HEK293 (cell line): ENCODE results near the gene KDM6A.
A peak's percentile ranks its signal among the peaks of the same experiment; 100 is the strongest.

Experiments used
- BCL11B ChIP-seq: fragments of 450-650 bp; formaldehyde crosslinking; IDR thresholded peaks from 2 replicates; pipeline ENCODE4 v1.5.1; 2016; ENCODE audit warnings: low read depth, missing biosample characterization, missing genetic modification characterization
- FEZF1 ChIP-seq: fragments of 450-650 bp; formaldehyde crosslinking; IDR thresholded peaks from 2 replicates; pipeline ENCODE4 v1.5.1; 2016; ENCODE audit warnings: missing biosample characterization, missing genetic modification characterization
- GLIS2 ChIP-seq: fragments of 450-650 bp; formaldehyde crosslinking; IDR thresholded peaks from 2 replicates; pipeline ENCODE4 v1.5.1; 2016; ENCODE audit warnings: missing biosample characterization, missing genetic modification characterization
- HOXC10 ChIP-seq: sonication (generic); formaldehyde crosslinking; IDR thresholded peaks from 2 replicates; pipeline ENCODE4 v1.8.1; 2023; ENCODE audit warnings: mild to moderate bottlenecking, missing genetic modification reagents
- RBAK ChIP-seq: fragments of 450-650 bp; formaldehyde crosslinking; IDR thresholded peaks from 2 replicates; pipeline ENCODE4 v1.5.1; 2016; ENCODE audit warnings: missing biosample characterization, missing genetic modification characterization
- SALL2 ChIP-seq: fragments of 450-650 bp; formaldehyde crosslinking; IDR thresholded peaks from 2 replicates; pipeline ENCODE4 v1.5.0; 2017; ENCODE audit warnings: missing biosample characterization, mild to moderate bottlenecking, missing genetic modification characterization, borderline replicate concordance
- SP7 ChIP-seq: fragments of 450-650 bp; formaldehyde crosslinking; IDR thresholded peaks from 2 replicates; pipeline ENCODE4 v1.5.1; 2016; ENCODE audit warnings: missing biosample characterization, missing genetic modification characterization
- TSHZ1 ChIP-seq: fragments of 450-650 bp; formaldehyde crosslinking; IDR thresholded peaks from 2 replicates; pipeline ENCODE4 v1.5.1; 2016; ENCODE audit warnings: missing biosample characterization, missing genetic modification characterization, borderline replicate concordance
- YY1 ChIP-seq: fragments of 450-650 bp; formaldehyde crosslinking; IDR thresholded peaks from 2 replicates; pipeline ENCODE4 v1.5.1; 2018; ENCODE audit warnings: missing biosample characterization, missing genetic modification characterization
- ZFP41 ChIP-seq: fragments of 450-650 bp; formaldehyde crosslinking; IDR thresholded peaks from 2 replicates; pipeline ENCODE4 v1.5.1; 2016; ENCODE audit warnings: missing biosample characterization, missing genetic modification characterization, borderline replicate concordance
- ZIC2 ChIP-seq: fragments of 450-650 bp; formaldehyde crosslinking; IDR thresholded peaks from 2 replicates; pipeline ENCODE4 v1.5.1; 2016; ENCODE audit warnings: missing biosample characterization, missing genetic modification characterization
- ZNF10 ChIP-seq: fragments of 450-650 bp; formaldehyde crosslinking; IDR thresholded peaks from 2 replicates; pipeline ENCODE4 v1.5.1; 2017; ENCODE audit warnings: missing biosample characterization, missing genetic modification characterization
- ZNF112 ChIP-seq: fragments of 450-650 bp; formaldehyde crosslinking; IDR thresholded peaks from 2 replicates; pipeline ENCODE4 v1.5.0; 2017; ENCODE audit warnings: missing biosample characterization, missing genetic modification characterization
- ZNF16 ChIP-seq: fragments of 450-650 bp; formaldehyde crosslinking; IDR thresholded peaks from 2 replicates; pipeline ENCODE4 v1.5.1; 2016; ENCODE audit warnings: low read depth, missing biosample characterization, missing genetic modification characterization
- ZNF221 ChIP-seq: fragments of 450-650 bp; formaldehyde crosslinking; IDR thresholded peaks from 2 replicates; pipeline ENCODE4 v1.5.1; 2017; ENCODE audit warnings: missing biosample characterization, missing genetic modification characterization, borderline replicate concordance
- ZNF280D ChIP-seq: fragments of 450-650 bp; formaldehyde crosslinking; IDR thresholded peaks from 2 replicates; pipeline ENCODE4 v1.5.1; 2016; ENCODE audit warnings: missing biosample characterization, missing genetic modification characterization
- ZNF341 ChIP-seq: fragments of 450-650 bp; formaldehyde crosslinking; IDR thresholded peaks from 2 replicates; pipeline ENCODE4; 2016; ENCODE audit warnings: low read depth, missing biosample characterization, missing genetic modification characterization
- ZNF426 ChIP-seq: fragments of 450-650 bp; formaldehyde crosslinking; IDR thresholded peaks from 2 replicates; pipeline ENCODE4 v1.5.1; 2017; ENCODE audit warnings: missing biosample characterization, missing genetic modification characterization, mild to moderate bottlenecking, inconsistent platforms, moderate library complexity
- ZNF501 ChIP-seq: fragments of 450-650 bp; formaldehyde crosslinking; IDR thresholded peaks from 2 replicates; pipeline ENCODE4 v1.5.1; 2016; ENCODE audit warnings: missing biosample characterization, missing genetic modification characterization
- ZNF544 ChIP-seq: fragments of 450-650 bp; formaldehyde crosslinking; IDR thresholded peaks from 2 replicates; pipeline ENCODE4 v1.5.0; 2017; ENCODE audit warnings: missing biosample characterization, missing genetic modification characterization
- ZNF560 ChIP-seq: fragments of 450-650 bp; formaldehyde crosslinking; IDR thresholded peaks from 2 replicates; pipeline ENCODE4 v1.5.1; 2017; ENCODE audit warnings: missing biosample characterization, missing genetic modification characterization, borderline replicate concordance
- ZNF600 ChIP-seq: fragments of 450-650 bp; formaldehyde crosslinking; IDR thresholded peaks from 2 replicates; pipeline ENCODE4 v1.5.1; 2016; ENCODE audit warnings: missing biosample characterization, missing genetic modification characterization
- ZNF660 ChIP-seq: fragments of 450-650 bp; IDR thresholded peaks from 2 replicates; pipeline ENCODE4 v1.5.1; 2018; ENCODE audit warnings: missing biosample characterization, mild to moderate bottlenecking, missing genetic modification characterization
- ZNF701 ChIP-seq: fragments of 450-650 bp; formaldehyde crosslinking; IDR thresholded peaks from 2 replicates; pipeline ENCODE4 v1.5.1; 2016; ENCODE audit warnings: missing biosample characterization, missing genetic modification characterization
- ZNF777 ChIP-seq: fragments of 450-650 bp; formaldehyde crosslinking; IDR thresholded peaks from 2 replicates; pipeline ENCODE4 v1.5.1; 2017; ENCODE audit warnings: missing biosample characterization, missing genetic modification characterization, borderline replicate concordance
- ZNF843 ChIP-seq: fragments of 450-650 bp; formaldehyde crosslinking; IDR thresholded peaks from 2 replicates; pipeline ENCODE4 v1.5.1; 2016; ENCODE audit warnings: missing biosample characterization, missing genetic modification characterization
- ZSCAN30 ChIP-seq: fragments of 450-650 bp; IDR thresholded peaks from 2 replicates; pipeline ENCODE4 v1.5.1; 2018; ENCODE audit warnings: missing biosample characterization, mild to moderate bottlenecking, missing genetic modification characterization, moderate library complexity
- TF ChIP-seq, protein P1 (sequence below): fragments of 450-650 bp; formaldehyde crosslinking; IDR thresholded peaks from 2 replicates; pipeline ENCODE4 v1.5.1; 2017; ENCODE audit warnings: missing biosample characterization, missing genetic modification characterization
- TF ChIP-seq, protein P2 (sequence below): fragments of 450-650 bp; formaldehyde crosslinking; IDR thresholded peaks from 2 replicates; pipeline ENCODE4 v1.5.1; 2016; ENCODE audit warnings: missing biosample characterization, missing genetic modification characterization
- TF ChIP-seq, protein P3 (sequence below): fragments of 450-650 bp; formaldehyde crosslinking; IDR thresholded peaks from 2 replicates; pipeline ENCODE4 v1.5.1; 2017; ENCODE audit warnings: missing biosample characterization, mild to moderate bottlenecking, missing genetic modification characterization, moderate library complexity

Gene KDM6A

DNA sequence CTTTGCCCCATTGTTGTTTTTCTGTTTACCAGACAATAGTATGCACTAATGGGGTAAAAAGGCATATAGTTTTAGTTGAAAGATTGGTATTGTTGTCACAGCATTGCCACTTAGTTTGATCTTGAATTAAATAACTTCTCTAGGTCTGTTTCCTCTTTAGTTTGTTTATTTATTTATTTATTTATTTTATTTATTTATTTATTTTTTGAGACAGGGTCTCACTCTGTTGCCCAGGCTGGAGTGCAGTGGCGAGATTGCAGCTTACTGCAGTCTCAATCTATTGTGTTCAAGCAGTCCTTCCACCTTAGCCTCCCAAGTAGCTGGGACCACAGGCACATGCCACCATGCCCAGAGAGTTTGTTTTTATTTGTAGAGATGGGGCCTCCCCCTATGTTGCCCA lies 138.6 kb downstream of the KDM6A start (continued):
- TF ChIP-seq TSHZ1 (tag by site-specific recombination) (no peak; the same call in 1 of the 2 replicates), ZNF280D (tag by site-specific recombination) (no peak), FEZF1 (tag by site-specific recombination) (no peak; the same call in 1 of the 2 replicates), HOXC10 (CRISPR knock-in tag) (no peak), YY1 (no peak), ZNF777 (tag by site-specific recombination) (no peak), ZFP41 (tag by site-specific recombination) (no peak), ZNF10 (tag by site-specific recombination) (no peak), SALL2 (tag by site-specific recombination) (no peak), ZNF660 (no peak), RBAK (tag by site-specific recombination) (peak; percentile 83), ZSCAN30 (no peak), ZNF600 (tag by site-specific recombination) (no peak), ZNF221 (no peak), ZNF560 (tag by site-specific recombination) (peak; percentile 88; the same call in 1 of the 2 replicates), ZNF843 (tag by site-specific recombination) (no peak), ZIC2 (tag by site-specific recombination) (no peak), ZNF16 (tag by site-specific recombination) (no peak; the same call in 1 of the 2 replicates), ZNF341 (tag by site-specific recombination) (peak; percentile 34; the same call in 1 of the 2 replicates), ZNF501 (tag by site-specific recombination) (peak; percentile 88), SP7 (tag by site-specific recombination) (no peak), BCL11B (tag by site-specific recombination) (no peak), ZNF112 (tag by site-specific recombination) (no peak), ZNF426 (peak; percentile 96), ZNF701 (tag by site-specific recombination) (no peak), ZNF544 (tag by site-specific recombination) (no peak), GLIS2 (tag by site-specific recombination) (no peak)
- TF ChIP-seq, protein P1, sequence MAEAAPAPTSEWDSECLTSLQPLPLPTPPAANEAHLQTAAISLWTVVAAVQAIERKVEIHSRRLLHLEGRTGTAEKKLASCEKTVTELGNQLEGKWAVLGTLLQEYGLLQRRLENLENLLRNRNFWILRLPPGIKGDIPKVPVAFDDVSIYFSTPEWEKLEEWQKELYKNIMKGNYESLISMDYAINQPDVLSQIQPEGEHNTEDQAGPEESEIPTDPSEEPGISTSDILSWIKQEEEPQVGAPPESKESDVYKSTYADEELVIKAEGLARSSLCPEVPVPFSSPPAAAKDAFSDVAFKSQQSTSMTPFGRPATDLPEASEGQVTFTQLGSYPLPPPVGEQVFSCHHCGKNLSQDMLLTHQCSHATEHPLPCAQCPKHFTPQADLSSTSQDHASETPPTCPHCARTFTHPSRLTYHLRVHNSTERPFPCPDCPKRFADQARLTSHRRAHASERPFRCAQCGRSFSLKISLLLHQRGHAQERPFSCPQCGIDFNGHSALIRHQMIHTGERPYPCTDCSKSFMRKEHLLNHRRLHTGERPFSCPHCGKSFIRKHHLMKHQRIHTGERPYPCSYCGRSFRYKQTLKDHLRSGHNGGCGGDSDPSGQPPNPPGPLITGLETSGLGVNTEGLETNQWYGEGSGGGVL (tag by site-specific recombination): no peak
- TF ChIP-seq, protein P2, sequence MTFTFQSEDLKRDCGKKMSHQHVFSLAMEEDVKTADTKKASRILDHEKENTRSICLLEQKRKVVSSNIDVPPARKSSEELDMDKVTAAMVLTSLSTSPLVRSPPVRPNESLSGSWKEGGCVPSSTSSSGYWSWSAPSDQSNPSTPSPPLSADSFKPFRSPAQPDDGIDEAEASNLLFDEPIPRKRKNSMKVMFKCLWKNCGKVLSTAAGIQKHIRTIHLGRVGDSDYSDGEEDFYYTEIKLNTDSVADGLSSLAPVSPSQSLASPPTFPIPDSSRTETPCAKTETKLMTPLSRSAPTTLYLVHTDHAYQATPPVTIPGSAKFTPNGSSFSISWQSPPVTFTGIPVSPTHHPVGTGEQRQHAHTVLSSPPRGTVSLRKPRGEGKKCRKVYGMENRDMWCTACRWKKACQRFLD (tag by site-specific recombination): 0 out of 2 replicates have a peak, but pooled peaks have one; percentile 67
- TF ChIP-seq, protein P3, sequence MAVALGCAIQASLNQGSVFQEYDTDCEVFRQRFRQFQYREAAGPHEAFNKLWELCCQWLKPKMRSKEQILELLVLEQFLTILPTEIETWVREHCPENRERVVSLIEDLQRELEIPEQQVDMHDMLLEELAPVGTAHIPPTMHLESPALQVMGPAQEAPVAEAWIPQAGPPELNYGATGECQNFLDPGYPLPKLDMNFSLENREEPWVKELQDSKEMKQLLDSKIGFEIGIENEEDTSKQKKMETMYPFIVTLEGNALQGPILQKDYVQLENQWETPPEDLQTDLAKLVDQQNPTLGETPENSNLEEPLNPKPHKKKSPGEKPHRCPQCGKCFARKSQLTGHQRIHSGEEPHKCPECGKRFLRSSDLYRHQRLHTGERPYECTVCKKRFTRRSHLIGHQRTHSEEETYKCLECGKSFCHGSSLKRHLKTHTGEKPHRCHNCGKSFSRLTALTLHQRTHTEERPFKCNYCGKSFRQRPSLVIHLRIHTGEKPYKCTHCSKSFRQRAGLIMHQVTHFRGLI (tag by site-specific recombination): no peak
